Activated CD4-positive, alpha-beta T cell treated with anti-CD3 and anti-CD28 coated beads, Interleukin-2, amount 50 U/mL, for 4 hours (primary cell): Measurements from ENCODE around the gene KIRREL3.
"Not testable (repeated sequence)": the region's sequence is repeated elsewhere in the genome, so short reads cannot be mapped to it uniquely, and the experiment has no call there.

Experiments
- DNase-seq, 2 experiments: peaks; one replicate each; pipeline ENCODE4 v3.0.0-alpha.2; 2020

Gene KIRREL3

DNA sequence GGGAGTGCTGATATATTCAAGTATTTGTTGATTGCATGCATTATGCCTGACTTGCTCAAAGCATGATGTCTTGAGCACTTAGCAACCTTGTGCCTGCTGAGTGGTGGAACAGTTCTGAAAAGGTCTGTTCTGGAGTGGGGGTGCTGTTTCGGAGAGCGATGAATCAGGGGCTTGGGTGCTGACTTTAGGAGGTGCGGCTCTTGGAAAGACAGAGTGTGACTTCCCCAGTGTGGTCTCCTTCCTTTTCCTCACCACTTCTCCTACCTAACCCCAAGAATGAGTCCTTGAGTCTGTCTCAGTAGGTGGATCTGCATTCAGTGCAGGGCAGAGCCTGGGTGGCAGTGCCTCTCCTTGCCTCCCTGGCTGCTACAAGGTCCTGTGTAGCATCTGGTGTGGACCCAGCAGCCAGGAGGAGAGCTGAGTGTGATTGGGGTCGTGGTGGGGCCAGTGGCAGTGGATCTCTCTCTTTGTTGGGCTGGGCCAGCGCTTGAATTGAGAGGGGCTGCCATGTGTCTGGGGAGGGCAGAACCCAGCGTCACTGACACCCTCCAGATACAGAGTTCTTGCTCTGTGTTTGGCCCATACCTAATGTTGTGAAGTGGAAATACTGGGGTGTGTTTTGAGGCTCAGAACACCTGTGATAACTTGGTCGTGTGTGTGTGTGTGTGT lies 609.1 kb downstream of the KIRREL3 start:
- DNase-seq: no peak

- no peak for DNase-seq
These were observed 610.2 kb downstream of the KIRREL3 start for GRCh38 chr11:126390272-126390867.

- no peak for DNase-seq
These were observed 612.7 kb downstream of the KIRREL3 start for GRCh38 chr11:126387857-126388256.

- not testable (repeated sequence) for DNase-seq
These were observed 613.9 kb downstream of the KIRREL3 start for GRCh38 chr11:126386729-126387071.

GRCh38 chr11:126385991-126386728 lies 614.4 kb downstream of the KIRREL3 start:
- DNase-seq: no peak

GRCh38 chr11:126384449-126385070 lies 616.0 kb downstream of the KIRREL3 start:
- no peak for DNase-seq

DNA sequence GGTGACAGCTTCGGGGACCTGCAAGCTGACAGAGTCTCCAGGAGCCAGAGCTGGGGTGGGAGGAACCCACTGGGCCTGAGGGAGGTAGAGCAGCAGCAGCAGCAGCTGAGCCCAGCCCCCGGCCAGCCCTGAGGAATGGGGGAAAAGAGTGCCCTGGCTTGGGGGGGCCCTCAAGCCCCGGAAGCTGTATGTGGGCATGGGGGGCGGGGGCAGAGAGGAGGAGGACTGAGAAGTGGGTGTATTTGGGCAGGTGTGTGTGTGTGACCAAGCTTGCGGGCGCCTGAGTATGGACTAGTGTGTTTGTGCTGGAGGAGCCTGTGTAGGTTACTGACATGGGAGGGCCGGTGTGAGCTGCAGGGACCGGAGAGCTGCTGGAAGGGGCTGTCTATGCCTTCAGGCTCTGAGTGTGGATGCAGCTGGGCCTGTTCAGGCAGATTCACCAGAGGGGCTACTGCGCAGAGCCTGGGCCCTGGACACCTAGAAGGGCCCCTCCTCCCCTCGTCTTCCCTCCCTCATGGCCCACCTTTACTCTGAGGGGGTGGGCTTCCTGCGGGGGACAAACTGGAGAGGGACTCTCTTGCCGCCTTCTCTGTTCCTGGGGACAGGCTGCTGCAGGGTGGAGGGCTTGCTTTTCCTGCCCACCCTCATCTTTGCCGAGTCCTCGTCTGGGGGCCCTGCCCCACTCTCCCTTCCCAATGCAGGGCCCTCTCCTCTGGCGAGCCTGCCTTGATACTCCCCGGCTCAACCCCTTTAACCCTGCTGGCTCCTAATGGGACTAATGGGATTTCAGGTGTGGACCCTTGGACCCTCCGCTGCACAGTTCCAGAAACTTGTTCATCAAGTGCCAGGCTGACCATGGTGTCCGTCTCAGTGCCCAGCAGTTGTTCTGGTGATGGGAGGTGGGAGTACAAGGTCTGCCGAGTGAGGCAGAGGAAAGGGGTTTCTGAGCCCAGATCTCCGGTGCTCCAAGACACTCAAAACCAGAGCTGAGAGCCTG lies 616.9 kb downstream of the KIRREL3 start:
- no peak for DNase-seq

DNA sequence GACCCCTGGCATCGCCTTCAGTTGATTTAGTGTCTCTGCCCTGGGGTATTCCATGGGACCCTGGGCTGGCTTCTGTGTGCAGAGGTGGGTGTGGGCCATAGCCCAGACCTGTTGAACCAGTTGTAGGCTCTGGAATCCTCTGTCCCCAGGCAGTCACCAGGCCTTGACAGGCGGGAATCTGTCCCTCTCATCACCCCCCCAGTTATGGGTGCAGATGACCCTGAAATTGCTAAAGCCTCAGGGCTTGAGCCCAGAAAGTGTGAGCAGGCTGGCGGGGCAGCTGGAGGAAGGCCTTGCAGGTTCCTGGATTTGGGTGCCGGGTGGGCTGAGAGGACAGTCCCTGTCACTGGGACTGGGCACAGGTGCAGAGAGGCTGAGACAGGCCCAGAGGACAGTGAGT lies 617.9 kb downstream of the KIRREL3 start:
- DNase-seq: not testable (repeated sequence)

DNA sequence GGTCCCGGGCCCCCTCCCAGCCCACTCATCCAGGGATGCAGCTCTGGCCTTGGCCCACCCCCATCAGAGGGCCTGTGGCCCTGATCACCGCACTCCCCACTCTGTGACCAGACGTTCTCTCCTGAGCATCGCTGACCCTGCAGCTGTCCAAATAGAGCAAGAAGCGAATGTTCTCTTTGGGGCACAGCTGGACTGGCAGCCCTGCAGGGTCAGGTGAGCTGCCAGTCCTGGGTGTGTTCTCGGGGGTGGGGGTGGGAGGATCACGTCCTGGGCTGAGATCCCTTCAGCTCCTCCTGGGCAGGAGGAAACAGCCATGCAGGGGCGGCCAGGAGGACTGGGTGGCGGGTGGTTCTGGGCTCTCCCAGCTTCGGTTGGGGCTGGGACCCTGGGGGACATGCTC lies 618.6 kb downstream of the KIRREL3 start:
- not testable (repeated sequence) for DNase-seq

DNA sequence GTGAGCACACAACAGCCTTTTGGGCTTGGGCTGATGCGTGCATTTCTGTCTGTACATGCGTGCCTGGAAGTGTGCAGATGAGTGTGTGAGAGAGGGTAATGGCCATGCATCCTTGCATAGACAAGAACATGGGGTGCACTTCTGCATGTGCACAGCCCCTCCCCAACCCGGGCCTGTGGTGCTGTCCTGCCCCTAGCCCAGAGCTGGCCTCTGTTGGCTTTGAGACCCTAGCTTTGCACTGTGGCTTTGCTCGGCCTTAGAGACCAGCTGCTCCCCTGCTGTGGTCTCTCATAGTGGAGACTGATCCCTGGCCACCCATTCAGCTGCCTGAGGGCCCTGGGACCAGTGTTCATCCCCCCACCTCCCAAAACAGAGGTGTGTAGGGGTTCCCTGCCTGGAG lies 619.7 kb downstream of the KIRREL3 start:
- DNase-seq: no peak

DNA sequence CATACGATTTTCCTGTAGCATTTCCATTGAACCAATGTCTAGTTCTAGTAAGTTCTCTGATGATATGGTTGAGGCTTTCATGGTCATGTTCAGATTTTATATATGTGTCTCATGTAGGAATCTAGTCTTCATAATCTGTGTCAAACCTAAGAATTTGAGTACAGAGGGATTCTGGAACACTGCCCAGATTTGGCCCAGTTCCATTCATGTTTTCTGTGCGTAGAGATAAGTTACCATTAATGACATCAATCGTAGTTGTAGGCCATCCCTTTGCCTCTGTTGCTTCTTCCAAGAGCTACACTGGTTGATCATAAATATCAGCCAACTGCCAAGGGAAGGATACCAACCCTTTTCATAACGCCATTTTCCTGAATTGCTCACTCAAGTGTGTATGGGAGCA lies 621.8 kb downstream of the KIRREL3 start:
- no peak for DNase-seq

GRCh38 chr11:126375726-126376125 lies 624.8 kb downstream of the KIRREL3 start:
- DNase-seq: no peak

DNA sequence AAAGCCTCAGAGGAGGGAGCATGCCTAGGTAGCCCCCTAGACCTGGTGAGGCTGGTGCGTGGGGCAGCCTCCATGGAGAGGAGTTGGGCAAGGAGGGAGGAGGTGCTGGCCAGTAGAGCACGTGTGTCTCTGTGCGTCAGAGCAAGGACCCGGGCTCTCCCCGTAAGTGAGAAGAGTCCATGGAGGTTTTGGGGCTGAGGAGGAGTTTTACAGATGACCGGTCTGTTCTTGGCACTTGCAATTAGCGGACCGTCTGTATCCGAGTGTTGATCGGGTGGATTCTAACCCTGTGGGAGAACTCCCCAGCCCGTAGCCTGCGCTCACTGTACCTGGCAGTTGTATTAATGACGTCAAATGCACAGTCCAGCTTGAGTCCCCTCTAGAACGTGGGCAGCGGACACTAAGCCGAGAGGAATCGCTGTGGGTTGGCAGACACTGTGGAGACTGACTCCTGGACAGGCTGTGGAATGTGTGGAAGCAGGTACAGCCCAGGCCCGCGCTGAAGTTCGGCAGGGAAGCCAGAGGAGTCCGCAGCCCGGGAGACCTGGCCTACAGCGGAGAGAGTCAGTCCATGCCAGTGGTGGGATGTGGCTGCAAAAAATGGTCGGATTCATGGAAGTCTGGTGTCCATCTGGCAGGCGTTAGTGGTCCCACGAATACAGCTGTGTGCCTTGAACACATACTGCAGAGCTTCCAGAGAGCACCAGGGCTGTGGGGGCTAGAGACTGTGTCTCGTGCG lies 625.8 kb downstream of the KIRREL3 start:
- DNase-seq: not testable (repeated sequence)

- not testable (repeated sequence) for DNase-seq
These were observed 627.0 kb downstream of the KIRREL3 start for GRCh38 chr11:126373389-126374066.
